ENCODE results near the gene ERBB4. TPM values are rescaled to one million over a fixed set of nuclear protein-coding genes. Genes with fewer than 3 reads are reported as not detected.

ERBB4 gene
- total RNA-seq, 1 experiment from 2014 or later, result not detected

DNA sequence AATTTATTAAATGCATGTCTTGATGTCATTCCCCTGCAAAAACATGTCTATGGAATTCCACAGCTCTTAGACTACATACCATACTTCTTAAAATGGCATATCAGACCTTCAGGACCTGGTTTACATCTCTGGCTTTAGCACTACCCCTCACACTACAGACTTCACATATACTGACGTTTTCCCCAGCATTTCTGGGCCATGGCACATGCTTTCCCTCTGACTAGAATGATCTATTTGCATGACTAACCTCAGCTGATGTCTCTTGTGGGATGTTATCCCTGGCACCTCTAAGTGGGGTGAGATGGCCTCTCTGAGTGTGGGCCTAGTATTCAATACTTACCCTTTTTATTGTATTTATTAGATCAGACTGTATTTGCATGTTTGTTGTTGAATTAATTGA lies 381.6 kb downstream of the ERBB4 start:
- POLR2A ChIA-PET, result interaction anchor here (0.6 kb wide), 1 partner anchor 94 kb away, joined by 3 read pairs; no protein-coding TSS in a partner anchor
- CTCF ChIA-PET, result interaction anchor here (0.7 to 0.9 kb wide), 2 partner anchors 20 to 82 kb away, joined by 3 read pairs; no protein-coding TSS in a partner anchor
- no TSS peak for BruUV-seq (replicated peaks)
- TF ChIP-seq, protein P1, sequence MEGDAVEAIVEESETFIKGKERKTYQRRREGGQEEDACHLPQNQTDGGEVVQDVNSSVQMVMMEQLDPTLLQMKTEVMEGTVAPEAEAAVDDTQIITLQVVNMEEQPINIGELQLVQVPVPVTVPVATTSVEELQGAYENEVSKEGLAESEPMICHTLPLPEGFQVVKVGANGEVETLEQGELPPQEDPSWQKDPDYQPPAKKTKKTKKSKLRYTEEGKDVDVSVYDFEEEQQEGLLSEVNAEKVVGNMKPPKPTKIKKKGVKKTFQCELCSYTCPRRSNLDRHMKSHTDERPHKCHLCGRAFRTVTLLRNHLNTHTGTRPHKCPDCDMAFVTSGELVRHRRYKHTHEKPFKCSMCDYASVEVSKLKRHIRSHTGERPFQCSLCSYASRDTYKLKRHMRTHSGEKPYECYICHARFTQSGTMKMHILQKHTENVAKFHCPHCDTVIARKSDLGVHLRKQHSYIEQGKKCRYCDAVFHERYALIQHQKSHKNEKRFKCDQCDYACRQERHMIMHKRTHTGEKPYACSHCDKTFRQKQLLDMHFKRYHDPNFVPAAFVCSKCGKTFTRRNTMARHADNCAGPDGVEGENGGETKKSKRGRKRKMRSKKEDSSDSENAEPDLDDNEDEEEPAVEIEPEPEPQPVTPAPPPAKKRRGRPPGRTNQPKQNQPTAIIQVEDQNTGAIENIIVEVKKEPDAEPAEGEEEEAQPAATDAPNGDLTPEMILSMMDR (IDR thresholded peaks at IDR 0.05; ENCODE audit: unreplicated experiment), result no peak
- H3K4me3 Mint-ChIP-seq (ENCODE audit: unreplicated experiment), result no peak overlapping the region
- H3K9me3 Mint-ChIP-seq (ENCODE audit: unreplicated experiment), result no peaks in the 10 kb centered on the region
- no peaks in the 10 kb centered on the region for H3K4me1 Mint-ChIP-seq (ENCODE audit: insufficient read depth, unreplicated experiment)
- intact Hi-C loops (cut with micrococcal nuclease), result no loop called here
- H3K27ac Mint-ChIP-seq (ENCODE audit: low read depth, unreplicated experiment), result no peak overlapping the region
- no peak for DNase-seq (ENCODE audit: unreplicated experiment)
- no peaks in the 10 kb centered on the region for H3K36me3 Mint-ChIP-seq (ENCODE audit: insufficient read depth, unreplicated experiment)
- peaks cover 37% of the 10 kb centered on the region for H3K27me3 Mint-ChIP-seq (ENCODE audit: insufficient read depth, unreplicated experiment)

DNA sequence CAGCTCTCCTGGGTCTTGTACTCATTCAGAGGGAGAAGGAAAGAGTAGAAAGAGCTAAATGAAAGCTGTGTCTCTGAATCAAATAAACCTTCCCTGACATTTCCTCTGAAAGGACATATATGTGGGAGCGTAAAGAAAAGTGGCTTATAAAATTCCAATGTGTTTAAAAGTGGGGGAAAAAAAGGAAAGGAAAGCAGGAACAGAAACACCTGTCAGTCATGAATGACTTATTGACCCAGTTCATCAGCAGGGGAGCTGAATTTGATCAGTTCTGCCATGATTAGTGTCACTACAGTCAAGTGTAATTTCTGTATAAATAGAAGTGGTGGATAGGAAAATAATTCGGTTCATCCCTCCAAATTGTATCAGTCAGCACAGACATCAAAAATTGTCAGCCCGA lies 382.5 kb downstream of the ERBB4 start:
- TF ChIP-seq, protein P1 (IDR thresholded peaks at IDR 0.05; ENCODE audit: unreplicated experiment), result no peak
- Mint-ChIP-seq H3K9me3 (ENCODE audit: unreplicated experiment) (no peaks in the 10 kb centered on the region), H3K27me3 (ENCODE audit: insufficient read depth, unreplicated experiment) (peaks cover 29% of the 10 kb centered on the region), H3K4me3 (ENCODE audit: unreplicated experiment) (no peak overlapping the region), H3K27ac (ENCODE audit: low read depth, unreplicated experiment) (no peak overlapping the region), H3K36me3 (ENCODE audit: insufficient read depth, unreplicated experiment) (no peaks in the 10 kb centered on the region), H3K4me1 (ENCODE audit: insufficient read depth, unreplicated experiment) (no peaks in the 10 kb centered on the region)
- intact Hi-C loops (cut with micrococcal nuclease), result no loop called here
- BruUV-seq (replicated peaks), result no TSS peak
- POLR2A ChIA-PET, result interaction anchor here (0.6 kb wide), 1 partner anchor 641 kb away, joined by 3 read pairs; no protein-coding TSS in a partner anchor
- no peak for DNase-seq (ENCODE audit: unreplicated experiment)
- CTCF ChIA-PET, result interaction anchor here (0.6 to 0.7 kb wide), 2 partner anchors 157 to 410 kb away, joined by 3 to 4 read pairs; no protein-coding TSS in a partner anchor

DNA sequence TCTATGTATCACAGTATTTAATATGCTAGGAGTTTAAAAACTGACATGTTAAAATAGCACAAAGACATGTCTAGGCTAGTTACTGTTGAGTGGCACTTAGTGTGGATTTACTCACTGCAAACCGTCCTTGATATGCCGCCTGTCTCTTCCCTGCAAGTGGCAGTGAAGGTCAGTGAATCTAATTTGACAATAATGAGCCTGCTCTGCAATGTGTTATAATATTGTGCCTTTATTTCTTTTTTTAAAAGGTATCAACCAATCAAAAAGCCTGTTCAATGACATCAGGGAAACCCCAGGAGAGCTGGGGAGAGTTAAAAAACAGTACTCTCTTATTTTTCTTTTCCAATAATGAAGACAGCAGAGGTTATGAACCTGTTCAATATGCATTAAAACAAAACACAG lies 384.1 kb downstream of the ERBB4 start:
- no TSS peak for BruUV-seq (replicated peaks)
- peaks cover 30% of the 10 kb centered on the region for H3K27me3 Mint-ChIP-seq (ENCODE audit: insufficient read depth, unreplicated experiment)
- no peak overlapping the region for H3K4me3 Mint-ChIP-seq (ENCODE audit: unreplicated experiment)
- intact Hi-C loops (cut with micrococcal nuclease), result no loop called here
- no peaks in the 10 kb centered on the region for H3K4me1 Mint-ChIP-seq (ENCODE audit: insufficient read depth, unreplicated experiment)
- POLR2A ChIA-PET, result no interaction called here
- no peaks in the 10 kb centered on the region for H3K36me3 Mint-ChIP-seq (ENCODE audit: insufficient read depth, unreplicated experiment)
- H3K9me3 Mint-ChIP-seq (ENCODE audit: unreplicated experiment), result no peaks in the 10 kb centered on the region
- CTCF ChIA-PET, result no interaction called here
- DNase-seq (ENCODE audit: unreplicated experiment), result no peak
- no peak overlapping the region for H3K27ac Mint-ChIP-seq (ENCODE audit: low read depth, unreplicated experiment)
- TF ChIP-seq, protein P1 (IDR thresholded peaks at IDR 0.05; ENCODE audit: unreplicated experiment), result no peak

DNA sequence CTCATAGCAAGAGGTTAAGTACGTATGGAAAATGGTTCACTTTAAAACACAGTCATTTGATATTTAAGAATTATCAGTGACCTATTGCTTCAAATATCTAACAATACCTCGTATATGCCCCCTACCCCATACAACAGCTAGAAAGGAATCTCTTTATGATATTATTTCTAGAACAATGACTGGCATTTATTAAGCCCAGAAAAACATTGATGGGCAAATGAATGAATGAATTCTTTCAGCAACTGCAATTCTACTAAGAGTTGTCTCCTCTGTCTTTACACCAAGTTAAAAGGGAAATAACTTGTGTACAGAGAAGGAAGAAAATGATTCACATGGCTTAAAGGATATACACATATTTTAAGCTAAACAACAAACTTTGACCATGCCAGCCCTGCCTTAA lies 384.7 kb downstream of the ERBB4 start:
- Mint-ChIP-seq H3K9me3 (ENCODE audit: unreplicated experiment) (no peaks in the 10 kb centered on the region), H3K4me1 (ENCODE audit: insufficient read depth, unreplicated experiment) (no peaks in the 10 kb centered on the region), H3K36me3 (ENCODE audit: insufficient read depth, unreplicated experiment) (no peaks in the 10 kb centered on the region), H3K27me3 (ENCODE audit: insufficient read depth, unreplicated experiment) (peaks cover 31% of the 10 kb centered on the region), H3K4me3 (ENCODE audit: unreplicated experiment) (no peak overlapping the region), H3K27ac (ENCODE audit: low read depth, unreplicated experiment) (no peak overlapping the region)
- intact Hi-C loops (cut with micrococcal nuclease), result no loop called here
- TF ChIP-seq, protein P1 (IDR thresholded peaks at IDR 0.05; ENCODE audit: unreplicated experiment), result no peak
- CTCF ChIA-PET, result no interaction called here
- BruUV-seq (replicated peaks), result no TSS peak
- POLR2A ChIA-PET, result interaction anchor here (0.6 kb wide), 1 partner anchor 153 kb away, joined by 3 read pairs; no protein-coding TSS in a partner anchor
- DNase-seq (ENCODE audit: unreplicated experiment), result no peak
